ENCODE results near the gene FAM200B. TPM values are rescaled to one million over a fixed set of nuclear protein-coding genes. Genes with fewer than 3 reads are reported as not detected.
A peak's percentile ranks its signal among the peaks of the same experiment; 100 is the strongest.
"Not testable (repeated sequence)": the region's sequence is repeated elsewhere in the genome, so short reads cannot be mapped to it uniquely, and the experiment has no call there.

Gene FAM200B
- total RNA-seq, 4 donors from 2014 or later = 27.5 to 56.6 (median 38.3) TPM

GRCh38 chr4:15729910-15730533 is 48.4 kb downstream of the FAM200B start:
- TF ChIP-seq CTCF (IDR thresholded peaks at IDR 0.05) = peak in 1 of 3 donors; percentile 4
- DNase-seq (ENCODE audit: low spot score) (no peak), ATAC-seq (ENCODE audit: low FRiP score) (peak; percentile 49)

DNA sequence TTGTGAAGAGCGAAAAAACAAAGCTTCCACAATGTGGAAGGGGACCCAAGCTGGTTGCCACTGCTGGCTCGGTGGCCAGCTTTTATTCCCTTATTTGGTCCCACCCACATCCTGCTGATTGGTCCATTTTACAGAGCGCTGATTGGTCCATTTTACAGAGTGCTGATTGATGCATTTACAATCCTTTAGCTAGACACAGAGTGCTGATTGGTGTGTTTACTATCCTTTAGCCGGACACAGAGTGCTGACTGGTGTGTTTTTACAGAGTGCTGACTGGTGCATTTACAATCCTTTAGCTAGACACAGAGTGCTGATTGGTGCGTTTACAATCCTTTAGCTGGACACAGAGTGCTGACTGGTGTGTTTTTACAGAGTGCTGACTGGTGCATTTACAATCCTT is 51.4 kb downstream of the FAM200B start:
- not testable (repeated sequence) for ATAC-seq (ENCODE audit: low FRiP score); DNase-seq (ENCODE audit: low spot score)

DNA sequence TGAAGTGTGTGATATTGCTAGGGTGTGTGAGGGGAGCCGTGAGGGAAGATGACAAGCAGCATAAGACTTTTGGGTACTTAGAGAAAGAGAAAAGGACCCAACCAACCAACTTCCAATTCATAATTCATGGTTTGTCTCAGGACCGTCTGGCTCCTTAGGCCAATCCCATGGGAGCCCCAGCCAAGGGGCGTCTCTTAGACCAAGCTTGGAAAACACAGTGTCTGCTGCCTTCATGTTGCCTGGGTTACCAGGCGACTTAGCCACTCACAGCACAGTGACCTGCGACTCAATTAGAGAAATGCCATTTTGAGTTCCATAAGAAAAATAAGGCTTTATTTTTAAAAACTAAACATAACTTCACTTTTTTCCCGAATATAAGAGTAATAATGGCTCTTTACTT is 53.9 kb downstream of the FAM200B start:
- no peak for TF ChIP-seq CTCF (IDR thresholded peaks at IDR 0.05)
- ATAC-seq (ENCODE audit: low FRiP score) (no peak), DNase-seq (ENCODE audit: low spot score) (no peak)

DNA sequence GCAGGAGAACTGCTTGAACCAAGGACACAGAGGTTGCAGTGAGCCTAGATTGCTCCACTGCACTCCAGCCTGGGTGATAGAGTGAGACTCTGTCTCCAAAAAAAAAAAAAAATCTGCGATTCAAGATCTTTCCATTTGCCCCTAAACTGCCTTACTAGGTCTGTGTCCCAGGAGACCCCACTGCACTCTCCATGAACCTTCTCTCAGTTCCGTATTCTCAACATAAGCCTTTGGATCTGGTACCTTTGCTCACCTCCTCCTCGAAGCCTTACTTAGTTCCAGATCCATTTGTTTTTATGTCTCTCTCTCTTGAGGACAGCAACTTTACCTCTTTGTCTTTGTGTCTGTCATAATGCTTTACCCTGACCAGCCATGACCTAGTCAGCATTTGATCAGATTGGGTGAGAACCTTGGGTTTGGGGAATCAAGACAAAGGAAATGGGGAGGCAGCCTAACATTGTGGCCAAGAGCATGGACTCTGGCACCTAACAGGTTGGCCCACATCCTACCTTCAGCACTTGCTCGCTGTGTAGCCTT is 55.0 kb downstream of the FAM200B start:
- no peak for TF ChIP-seq CTCF (IDR thresholded peaks at IDR 0.05)
- ATAC-seq (ENCODE audit: low FRiP score) (no peak), DNase-seq (ENCODE audit: low spot score) (no peak)

DNA sequence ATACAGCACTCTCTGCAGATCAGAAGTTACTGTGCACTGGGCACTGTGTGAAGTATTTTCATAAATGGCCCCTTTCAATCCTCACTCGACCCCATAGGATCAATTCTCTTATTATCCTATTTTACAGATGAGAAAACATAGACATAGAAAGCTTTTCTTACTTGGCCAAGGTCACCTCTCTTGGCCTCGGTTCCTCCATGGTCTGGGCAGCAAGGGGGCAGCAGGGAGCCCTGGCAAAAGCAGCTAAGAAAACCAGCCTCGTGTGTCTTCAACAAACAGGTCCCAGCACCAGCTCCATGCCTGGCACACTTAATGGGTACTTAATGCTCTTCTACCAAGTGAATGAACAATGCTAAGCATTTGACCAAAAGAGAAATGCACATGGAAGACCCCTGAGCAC is 55.6 kb downstream of the FAM200B start:
- TF ChIP-seq CTCF (IDR thresholded peaks at IDR 0.05) = no peak
- no peak for ATAC-seq (ENCODE audit: low FRiP score)
- no peak for DNase-seq (ENCODE audit: low spot score)

DNA sequence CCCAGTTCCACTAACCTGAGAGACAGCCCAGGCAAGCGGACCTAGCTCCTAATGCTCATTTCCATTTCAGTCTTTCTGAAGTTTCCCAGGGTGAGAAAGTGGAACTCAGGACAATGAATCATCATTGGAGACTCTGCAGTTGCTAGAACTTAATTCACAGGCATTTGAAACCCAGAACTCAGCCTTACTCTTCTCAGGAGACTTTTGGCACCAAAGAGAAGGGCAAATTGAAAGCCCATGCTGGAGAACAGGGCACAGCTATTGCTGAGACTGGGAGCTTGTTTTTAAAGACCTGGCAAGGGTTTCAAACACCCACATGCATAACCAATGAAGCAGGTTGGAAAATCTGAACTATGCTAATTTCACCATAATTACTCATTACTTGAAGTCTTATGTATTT is 57.2 kb downstream of the FAM200B start:
- no peak for TF ChIP-seq CTCF (IDR thresholded peaks at IDR 0.05)
- DNase-seq (ENCODE audit: low spot score) = no peak
- no peak for ATAC-seq (ENCODE audit: low FRiP score)

Other genes with a start within 250 kb of the FAM200B start
- 10 to 100 TPM in 3 of 4 donors, 1 to 10 TPM in 1; 9.6 to 25.2 (median 11.9) TPM for gene CC2D2A, start 211.9 kb upstream of the FAM200B start, total RNA-seq
- gene FBXL5, start 26.5 kb upstream of the FAM200B start, total RNA-seq = 100 to 1,000 TPM; 130 to 213 (median 188) TPM
- gene BST1, start 21.2 kb downstream of the FAM200B start, total RNA-seq = 10 to 100 TPM; 22.5 to 34.4 (median 24.5) TPM
- 10 to 100 TPM in 1 of 4 donors, 1 to 10 TPM in 3; 7.3 to 13.9 (median 9.2) TPM for gene CD38, start 96.5 kb downstream of the FAM200B start, total RNA-seq